Heart left ventricle (tissue), 13 donors: Measurements from ENCODE around the gene CC2D1A.

ENCODE experiments used
- POLR2A ChIP-seq, 2 donors: fragments of 450-650 bp; IDR thresholded peaks; one replicate each; pipeline ENCODE4 v1.6.1; 2017; ENCODE audit warnings: antibody characterized with exemption in 2 of 2, mild to moderate bottlenecking in 2 of 2, moderate library complexity in 2 of 2
- TF ChIP-seq, protein P1 (sequence below), 12 donors: fragments of 200-600 bp; sonication (generic) in 4 of 12; IDR thresholded peaks; one replicate each; pipeline versions ENCODE4 v1.5.0 to v1.8.0; 2018 to 2022; ENCODE audit warnings: antibody characterized with exemption in 12 of 12, mild to moderate bottlenecking in 5 of 12
- donor health status: ischemic (EF 13 %, LVEDD 7.1; RV severe dilation, severe dysfunction).
- donor health status: DM: no; HTN: yes; CAD: no.
- donor health status: DM: no; HTN: no; CAD: no.
- donor health status: ischemic (EF 25% LVEDD 6.9; RV normal size, moderate dysfunction).
- donor health status: ischemic (EF 25% LVEDD 5.7; RV mildly dilated, moderate dysfunction).
- donor health status: ischemic (EF 35%, LVEDD 5.7; RV mildly dilated, moderate dysfunction).
- donor health status: nonischemic (EF 11% LVEDD 7.7; RV severe dilation, severe dysfunction).
- donor health status: DM: yes; HTN: yes; CAD: no.
- donor health status: PGD.
- donor health status: ischemic (EF 29% LVEDD 5.4; RV normal size, mild dysfunction).
- donor health status: nonischemic (EF 23%, LVEDD 6.1; RV moderate dilation, normal function).

DNA sequence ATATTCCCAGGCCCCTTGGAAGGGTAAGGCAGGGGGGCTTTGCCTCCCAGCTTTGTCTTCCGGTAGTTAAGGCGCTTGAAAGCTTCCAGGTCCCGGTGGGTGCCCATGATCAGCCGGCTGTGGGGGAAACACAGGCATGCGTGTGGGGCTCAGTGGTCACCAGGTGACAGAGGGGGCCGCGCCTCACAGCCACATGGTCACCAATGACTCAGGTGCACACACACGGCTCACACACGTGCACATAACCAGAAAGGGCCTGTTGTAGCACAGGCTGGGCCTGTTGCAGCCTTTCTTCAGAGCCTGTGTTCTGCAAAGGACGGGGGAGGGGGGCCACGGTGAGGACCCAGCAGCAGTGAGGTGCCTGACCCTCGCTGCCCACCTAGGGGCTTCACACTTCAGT is 23.2 kb upstream of the CC2D1A start:
- TF ChIP-seq, protein P1, sequence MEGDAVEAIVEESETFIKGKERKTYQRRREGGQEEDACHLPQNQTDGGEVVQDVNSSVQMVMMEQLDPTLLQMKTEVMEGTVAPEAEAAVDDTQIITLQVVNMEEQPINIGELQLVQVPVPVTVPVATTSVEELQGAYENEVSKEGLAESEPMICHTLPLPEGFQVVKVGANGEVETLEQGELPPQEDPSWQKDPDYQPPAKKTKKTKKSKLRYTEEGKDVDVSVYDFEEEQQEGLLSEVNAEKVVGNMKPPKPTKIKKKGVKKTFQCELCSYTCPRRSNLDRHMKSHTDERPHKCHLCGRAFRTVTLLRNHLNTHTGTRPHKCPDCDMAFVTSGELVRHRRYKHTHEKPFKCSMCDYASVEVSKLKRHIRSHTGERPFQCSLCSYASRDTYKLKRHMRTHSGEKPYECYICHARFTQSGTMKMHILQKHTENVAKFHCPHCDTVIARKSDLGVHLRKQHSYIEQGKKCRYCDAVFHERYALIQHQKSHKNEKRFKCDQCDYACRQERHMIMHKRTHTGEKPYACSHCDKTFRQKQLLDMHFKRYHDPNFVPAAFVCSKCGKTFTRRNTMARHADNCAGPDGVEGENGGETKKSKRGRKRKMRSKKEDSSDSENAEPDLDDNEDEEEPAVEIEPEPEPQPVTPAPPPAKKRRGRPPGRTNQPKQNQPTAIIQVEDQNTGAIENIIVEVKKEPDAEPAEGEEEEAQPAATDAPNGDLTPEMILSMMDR (IDR thresholded peaks at IDR 0.05): no peak
- no peak for TF ChIP-seq POLR2A (IDR thresholded peaks at IDR 0.05)
